HPDE6-E6E7 (cell line): ENCODE results near the gene HSBP1.

Experiments used
- DNase-seq: peaks from one replicate; pipeline ENCODE4 v3.0.0; 2011; ENCODE audit warnings: missing footprints; ENCODE audit errors: extremely low spot score

Gene HSBP1

GRCh38 chr16:83807710-83808572 is at the start of gene HSBP1:
Gene HSBP1 (plus strand): TSS chr16:83807978. CDS start chr16:83808077, 99 bp downstream.
- DNase-seq = peak; percentile 96

GRCh38 chr16:83762141-83762991 is 45.4 kb upstream of the HSBP1 start:
- DNase-seq = no peak

GRCh38 chr16:83762992-83763358 is 44.8 kb upstream of the HSBP1 start:
- DNase-seq = no peak

GRCh38 chr16:83768986-83769385 is 38.8 kb upstream of the HSBP1 start:
- DNase-seq = no peak

- no peak for DNase-seq
Observed at GRCh38 chr16:83769397-83770008, 38.3 kb upstream of the HSBP1 start.

- no peak for DNase-seq
Observed at GRCh38 chr16:83771306-83771942, 36.4 kb upstream of the HSBP1 start.

GRCh38 chr16:83772806-83773205 is 35.0 kb upstream of the HSBP1 start:
- DNase-seq = no peak

- DNase-seq = no peak
Observed at GRCh38 chr16:83774066-83774465, 33.7 kb upstream of the HSBP1 start.

GRCh38 chr16:83776944-83777343 is 30.8 kb upstream of the HSBP1 start:
- no peak for DNase-seq

- no peak for DNase-seq
Observed at GRCh38 chr16:83779886-83780285, 27.9 kb upstream of the HSBP1 start.

- no peak for DNase-seq
Observed at GRCh38 chr16:83785455-83785854, 22.3 kb upstream of the HSBP1 start.

GRCh38 chr16:83789642-83790401 is 18.0 kb upstream of the HSBP1 start:
- no peak for DNase-seq

- DNase-seq = no peak
Observed at GRCh38 chr16:83791916-83792315, 15.9 kb upstream of the HSBP1 start.

GRCh38 chr16:83792391-83792790 is 15.4 kb upstream of the HSBP1 start:
- no peak for DNase-seq

GRCh38 chr16:83793179-83793578 is 14.6 kb upstream of the HSBP1 start:
- DNase-seq = no peak

GRCh38 chr16:83794860-83795554 is 12.8 kb upstream of the HSBP1 start:
- DNase-seq = no peak

- no peak for DNase-seq
Observed at GRCh38 chr16:83797013-83797412, 10.8 kb upstream of the HSBP1 start.

GRCh38 chr16:83799336-83799735 is 8.4 kb upstream of the HSBP1 start:
- DNase-seq = no peak

- DNase-seq = peak; percentile 62
Observed at GRCh38 chr16:83802135-83802534, 5.6 kb upstream of the HSBP1 start.

- no peak for DNase-seq
Observed at GRCh38 chr16:83802554-83803205, 5.1 kb upstream of the HSBP1 start.
